ENCODE data around the gene FOXP1.

DNA sequence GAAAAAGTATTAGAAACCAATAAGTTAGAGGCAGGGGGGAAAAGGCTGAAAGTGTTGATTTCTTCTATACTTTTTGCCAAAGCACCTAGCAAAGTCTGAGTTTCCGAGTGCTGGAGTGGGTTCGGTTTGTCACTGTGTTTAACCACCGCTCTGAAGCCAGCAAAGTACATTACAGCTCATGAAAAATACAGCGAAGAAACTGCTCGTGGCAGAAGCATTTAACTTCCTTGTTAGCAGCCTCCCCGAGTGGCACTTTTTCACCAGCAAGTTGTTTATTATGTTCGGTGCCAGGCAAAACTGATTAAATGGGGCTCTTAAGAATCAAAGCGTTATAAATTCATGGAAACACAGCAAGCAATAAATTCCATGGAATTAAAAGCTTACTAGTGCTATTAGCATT lies 313.6 kb downstream of the FOXP1 start:
- TF ChIP-seq, protein P1, sequence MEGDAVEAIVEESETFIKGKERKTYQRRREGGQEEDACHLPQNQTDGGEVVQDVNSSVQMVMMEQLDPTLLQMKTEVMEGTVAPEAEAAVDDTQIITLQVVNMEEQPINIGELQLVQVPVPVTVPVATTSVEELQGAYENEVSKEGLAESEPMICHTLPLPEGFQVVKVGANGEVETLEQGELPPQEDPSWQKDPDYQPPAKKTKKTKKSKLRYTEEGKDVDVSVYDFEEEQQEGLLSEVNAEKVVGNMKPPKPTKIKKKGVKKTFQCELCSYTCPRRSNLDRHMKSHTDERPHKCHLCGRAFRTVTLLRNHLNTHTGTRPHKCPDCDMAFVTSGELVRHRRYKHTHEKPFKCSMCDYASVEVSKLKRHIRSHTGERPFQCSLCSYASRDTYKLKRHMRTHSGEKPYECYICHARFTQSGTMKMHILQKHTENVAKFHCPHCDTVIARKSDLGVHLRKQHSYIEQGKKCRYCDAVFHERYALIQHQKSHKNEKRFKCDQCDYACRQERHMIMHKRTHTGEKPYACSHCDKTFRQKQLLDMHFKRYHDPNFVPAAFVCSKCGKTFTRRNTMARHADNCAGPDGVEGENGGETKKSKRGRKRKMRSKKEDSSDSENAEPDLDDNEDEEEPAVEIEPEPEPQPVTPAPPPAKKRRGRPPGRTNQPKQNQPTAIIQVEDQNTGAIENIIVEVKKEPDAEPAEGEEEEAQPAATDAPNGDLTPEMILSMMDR (IDR thresholded peaks at IDR 0.05): no peak
- TF ChIP-seq EP300 (IDR thresholded peaks at IDR 0.05): no peak
- TF ChIP-seq POLR2A (IDR thresholded peaks at IDR 0.05): no peak
